A549 treated with GW870086 at 1 μM for 4 hours (cell line): ENCODE measurements around the gene PIN1. TPM values are rescaled to one million over a fixed set of nuclear protein-coding genes. Genes with fewer than 3 reads are reported as not detected.

ENCODE experiments used
- total RNA-seq: library from RNA; stranded (reverse); fragments of 200-300 nt; extraction: Qiagen RNA extraction; gene quantifications from 5 replicates; pipeline ENCODE4 v1.2.3, GENCODE V29; 2022; ENCODE audit warnings: low read depth

Gene PIN1
- 58.5 to 81.9 TPM (median 76.9 TPM) in 5 replicates for total RNA-seq

DNA sequence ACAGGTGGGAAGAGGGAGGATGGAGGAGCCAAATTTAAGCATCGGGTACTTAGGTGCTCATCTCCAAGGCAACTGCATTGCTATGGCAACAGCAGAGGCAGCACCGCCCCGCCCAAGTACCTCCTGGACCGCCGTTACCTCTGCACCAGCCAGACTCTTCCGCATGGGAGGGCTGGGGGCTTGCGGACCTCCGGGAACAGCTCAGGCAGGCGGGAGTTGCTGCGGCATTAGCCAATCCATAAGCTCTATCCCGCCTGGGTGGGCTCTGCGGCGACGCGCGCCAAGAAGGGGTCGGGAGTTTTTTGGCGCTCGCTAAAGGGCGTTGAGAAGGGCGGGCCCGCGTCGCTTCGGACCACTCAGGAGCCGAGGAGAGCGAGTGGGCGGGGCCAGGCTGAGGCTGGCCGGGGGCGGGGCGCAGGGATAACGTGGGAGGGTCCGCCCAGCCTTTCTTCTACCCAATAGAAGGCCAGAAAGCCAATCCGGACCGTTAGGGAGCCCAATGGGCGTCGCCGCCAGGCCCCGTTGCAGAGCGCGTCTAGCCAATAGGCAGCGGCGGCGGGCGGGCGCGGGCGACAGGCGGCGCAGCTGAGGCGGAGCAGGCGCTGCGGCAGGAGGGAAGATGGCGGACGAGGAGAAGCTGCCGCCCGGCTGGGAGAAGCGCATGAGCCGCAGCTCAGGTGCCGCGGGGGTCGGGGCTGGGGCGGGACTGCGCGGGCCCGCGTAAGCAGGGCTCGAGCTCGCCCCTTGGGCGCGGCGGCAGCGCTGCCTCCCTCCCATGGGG lies at the start of gene PIN1:
Gene PIN1, plus strand, starts transcription at position 593 of the 781 bp plus-strand sequence. Its CDS starts 27 bp downstream, at position 620.

DNA sequence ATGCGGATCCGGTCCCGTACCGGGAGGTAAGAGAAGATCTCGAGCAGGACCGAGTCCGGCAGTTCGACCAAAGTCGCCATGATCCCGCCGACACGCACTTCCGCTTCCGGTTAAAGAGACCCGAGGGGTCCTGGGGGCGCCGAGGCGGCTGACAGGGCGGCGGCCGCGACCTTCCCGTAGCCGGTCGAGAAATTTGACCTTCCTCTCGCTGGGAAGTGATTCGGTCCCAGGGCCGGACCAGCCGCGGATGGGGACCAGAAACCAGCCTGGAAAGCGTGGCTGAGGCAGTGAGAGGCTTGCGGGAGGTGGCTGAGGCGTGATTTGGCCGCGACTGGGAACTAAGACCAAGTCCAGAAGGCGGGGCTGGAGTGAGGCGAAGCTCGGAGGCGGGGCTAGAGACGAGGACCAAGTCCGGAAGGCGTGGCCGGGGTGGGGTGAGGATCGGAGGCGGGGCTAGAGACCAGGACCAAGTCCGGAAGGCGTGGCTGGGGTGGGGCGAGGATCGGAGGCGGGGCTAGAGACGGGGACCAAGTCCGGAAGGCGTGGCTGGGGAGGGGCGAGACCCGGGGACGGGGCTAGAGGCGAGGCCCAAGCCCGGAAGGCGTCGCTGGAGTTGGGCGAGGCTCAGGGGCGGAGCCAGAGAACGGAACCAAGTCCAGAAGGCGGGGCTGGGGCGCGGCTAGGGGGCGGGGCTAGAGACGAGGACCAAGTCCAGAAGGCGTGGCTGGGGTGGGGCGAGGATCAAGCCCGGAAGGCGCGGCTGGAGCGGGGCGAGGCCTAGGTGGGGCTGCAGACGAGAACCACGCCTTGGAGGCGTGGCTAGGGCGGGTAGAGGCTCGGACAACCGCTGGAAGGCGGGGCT lies 16.2 kb upstream of the PIN1 start, which contains the start of gene FBXL12:
Gene FBXL12, minus strand, starts transcription at position 346 of the 862 bp plus-strand sequence. Its CDS starts 266 bp downstream, at position 80.

DNA sequence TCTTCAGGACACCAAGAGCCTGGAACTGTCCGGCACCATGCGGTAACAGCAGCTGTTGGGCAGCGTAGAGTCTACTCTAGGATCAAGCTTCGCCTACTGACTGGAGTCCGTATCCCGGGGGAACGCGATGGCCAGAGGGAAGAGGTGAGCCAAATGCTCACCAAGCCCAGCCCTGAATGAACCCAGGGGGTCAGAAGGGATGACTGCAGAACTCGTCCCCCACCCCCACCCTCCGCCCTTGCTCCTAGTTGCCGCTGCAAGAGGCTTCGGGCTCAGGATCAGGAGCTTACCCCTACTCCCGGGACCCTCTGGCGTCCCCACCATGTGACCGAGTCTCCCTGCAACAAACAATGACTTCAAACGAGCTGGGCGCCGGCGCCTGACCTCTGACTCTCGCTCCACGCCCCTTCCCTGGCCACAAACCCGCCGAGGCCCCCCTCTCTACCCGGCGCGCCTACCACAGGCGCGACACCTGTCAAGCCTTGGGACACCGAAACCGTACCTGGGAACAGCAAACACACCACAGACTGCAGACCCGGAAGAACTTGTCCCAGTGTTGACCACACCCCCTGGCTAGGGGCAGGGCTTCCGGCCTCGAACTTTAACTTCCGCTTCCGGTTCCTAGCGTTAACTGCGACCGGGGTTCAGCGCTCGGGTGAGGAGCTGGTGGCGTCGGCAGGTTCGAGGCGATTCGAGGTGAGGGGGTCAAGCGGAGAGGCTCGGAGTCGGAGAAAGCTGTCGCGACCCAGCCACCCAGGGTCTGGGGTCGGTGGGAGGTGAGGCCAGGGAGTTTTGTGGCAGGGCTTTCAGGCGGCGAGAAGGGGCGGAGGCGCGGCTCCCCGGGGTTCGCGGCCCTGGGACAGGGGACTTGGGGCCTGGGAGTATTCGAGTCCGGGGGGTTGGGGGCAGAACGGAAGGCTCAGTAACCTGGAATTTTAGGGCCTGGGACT lies 7.6 kb upstream of the PIN1 start, which contains the start of gene UBL5:
Gene UBL5, plus strand, starts transcription at position 630 of the 950 bp plus-strand sequence. CDS start 420 bp downstream, outside the sequence.

Other genes with a start within 250 kb of the PIN1 start
- 5.1 to 13.6 TPM (median 8.8 TPM) in 5 replicates for gene ZNF561, start 214.1 kb upstream of the PIN1 start, total RNA-seq
- gene ZNF562, start 160.2 kb upstream of the PIN1 start, total RNA-seq, result 4.9 to 7.0 TPM (median 6.3 TPM) in 5 replicates
- gene ZNF846, start 66.6 kb upstream of the PIN1 start, total RNA-seq, result 0.94 to 1.5 TPM (median 1.4 TPM) in 5 replicates
- gene FBXL12, start 16.2 kb upstream of the PIN1 start, total RNA-seq, result 11.4 to 14.7 TPM (median 13.2 TPM) in 5 replicates
- 405 to 503 TPM (median 425 TPM) in 5 replicates for gene UBL5, start 7.4 kb upstream of the PIN1 start, total RNA-seq
- 8.6 to 12.8 TPM (median 10.4 TPM) in 5 replicates for gene OLFM2, start 101.2 kb downstream of the PIN1 start, total RNA-seq
- gene COL5A3, start 175.2 kb downstream of the PIN1 start, total RNA-seq, result 2.6 to 3.6 TPM (median 3.3 TPM) in 5 replicates
- gene RDH8, start 178.2 kb downstream of the PIN1 start, total RNA-seq, result 0.14 to 0.31 TPM (median 0.28 TPM) in 4 of 5 replicates, not detected in the other